Stimulated activated memory B cell treated with anti-CD40 and anti-IgM and Interleukin-4, amounts not matched to agents 10 μg/mL and 1 μg/mL and 100 μg/mL, for 72 hours (primary cell): ENCODE measurements around the gene SYT2.
A peak's percentile ranks its signal among the peaks of the same experiment; 100 is the strongest.
"Not testable (repeated sequence)": the region's sequence is repeated elsewhere in the genome, so short reads cannot be mapped to it uniquely, and the experiment has no call there.

Source experiments
- ATAC-seq: fragments of 150-1000 bp; cut with Tn5 transposase; 2 replicates; pipeline ENCODE4 v1.10.0; 2021
- H3K27ac Mint-ChIP-seq: one replicate; pipeline ENCODE4 v1.8.0; 2022; ENCODE audit warnings: mild to moderate bottlenecking, mixed read lengths
- H3K27me3 Mint-ChIP-seq: one replicate; pipeline ENCODE4 v1.8.0; 2022; ENCODE audit warnings: mixed read lengths
- H3K36me3 Mint-ChIP-seq: one replicate; pipeline ENCODE4 v1.8.0; 2022; ENCODE audit warnings: mixed read lengths
- H3K4me1 Mint-ChIP-seq: one replicate; pipeline ENCODE4 v1.8.0; 2022; ENCODE audit warnings: mixed read lengths
- H3K4me3 Mint-ChIP-seq: one replicate; pipeline ENCODE4 v1.8.0; 2022; ENCODE audit warnings: mild to moderate bottlenecking, moderate library complexity, mixed read lengths
- H3K9me3 Mint-ChIP-seq: one replicate; pipeline ENCODE4 v1.8.0; 2022; ENCODE audit warnings: mixed read lengths

SYT2 gene

DNA sequence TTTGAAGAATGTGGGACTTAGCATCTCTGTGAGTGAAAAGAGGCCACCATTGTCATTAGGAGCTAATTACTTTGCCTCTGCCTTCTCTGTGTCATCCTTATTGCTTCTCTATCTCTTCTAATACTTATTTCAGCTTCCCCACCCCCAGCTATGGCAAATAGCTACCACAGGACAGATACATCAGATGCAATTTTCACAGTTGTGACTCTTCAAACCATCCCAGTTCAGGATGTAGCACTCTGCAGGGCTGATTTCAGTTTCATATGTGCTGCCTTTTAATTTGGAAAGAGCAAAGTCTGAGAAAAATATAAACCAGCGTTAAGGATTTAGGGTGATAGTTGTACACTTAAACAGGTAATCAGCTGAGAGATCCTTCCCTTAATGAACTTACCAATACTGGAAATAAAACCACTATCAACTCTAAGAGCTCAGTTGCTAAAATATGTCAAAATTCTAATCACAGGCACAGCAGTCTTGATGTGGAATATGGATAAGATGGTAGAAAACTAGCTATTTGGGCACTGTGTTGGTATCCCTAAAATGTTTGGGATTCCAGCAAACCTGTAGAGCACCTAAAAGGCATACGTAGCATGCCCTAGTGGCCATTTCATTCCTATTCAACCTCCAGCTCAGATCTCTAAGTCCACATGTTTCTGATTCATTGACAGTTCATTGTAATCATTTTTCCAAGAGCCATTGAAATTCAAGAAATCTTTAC is 148.4 kb downstream of the SYT2 start:
- no peak for ATAC-seq
- H3K4me1 Mint-ChIP-seq = peaks cover 26% of the 10 kb centered on the region
- H3K27ac Mint-ChIP-seq = no peak overlapping the region
- no peaks in the 10 kb centered on the region for H3K9me3 Mint-ChIP-seq
- H3K36me3 Mint-ChIP-seq = peaks cover 6% of the 10 kb centered on the region
- no peaks in the 10 kb centered on the region for H3K27me3 Mint-ChIP-seq
- no peak overlapping the region for H3K4me3 Mint-ChIP-seq

DNA sequence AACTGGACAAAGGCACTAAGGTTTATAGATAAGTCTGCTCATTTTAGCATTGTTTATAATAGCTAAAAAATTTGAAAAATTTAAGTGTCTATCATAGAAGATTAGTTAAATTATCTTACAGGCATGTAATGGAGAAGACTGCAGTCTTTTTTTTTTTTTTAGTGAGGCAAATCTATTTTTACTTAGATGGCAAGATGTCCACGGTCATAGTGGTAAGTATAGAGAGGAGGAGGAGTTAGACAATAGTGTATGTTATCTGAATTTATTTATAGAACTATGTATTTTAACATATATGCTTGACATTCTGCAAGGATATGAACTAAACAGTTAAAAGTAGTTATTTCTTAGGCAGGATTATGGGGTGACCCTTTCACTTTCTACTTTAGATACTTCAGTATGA is 149.0 kb downstream of the SYT2 start:
- Mint-ChIP-seq H3K9me3 (no peaks in the 10 kb centered on the region), H3K27me3 (no peaks in the 10 kb centered on the region), H3K4me3 (no peak overlapping the region), H3K36me3 (peaks cover 10% of the 10 kb centered on the region), H3K4me1 (peaks cover 23% of the 10 kb centered on the region), H3K27ac (no peak overlapping the region)
- ATAC-seq = no peak

DNA sequence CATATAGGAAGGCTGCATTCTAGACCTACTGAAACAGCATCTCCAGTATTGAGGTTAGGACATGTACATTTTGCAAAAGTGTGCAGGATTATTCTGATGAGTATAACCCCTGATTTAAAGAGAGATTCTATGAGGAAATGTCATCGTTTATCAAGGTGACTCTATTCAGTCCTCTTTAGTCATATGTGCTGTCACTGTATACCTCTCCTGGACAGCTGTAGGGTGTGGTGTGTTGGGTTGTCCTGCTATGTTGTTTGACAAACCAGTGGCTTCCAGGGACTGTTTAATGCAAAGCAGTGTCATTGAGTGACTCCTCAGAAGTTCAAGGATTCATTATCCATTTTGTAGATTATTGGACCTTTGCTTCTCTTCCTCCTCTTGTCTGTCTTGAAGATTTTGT is 152.6 kb downstream of the SYT2 start:
- not testable (repeated sequence) for H3K27ac Mint-ChIP-seq, H3K27me3 Mint-ChIP-seq, H3K9me3 Mint-ChIP-seq, H3K36me3 Mint-ChIP-seq, H3K4me3 Mint-ChIP-seq, ATAC-seq
- peaks cover 15% of the 10 kb centered on the region for H3K4me1 Mint-ChIP-seq

- H3K9me3 Mint-ChIP-seq, H3K4me3 Mint-ChIP-seq, H3K27me3 Mint-ChIP-seq, ATAC-seq, H3K27ac Mint-ChIP-seq, H3K36me3 Mint-ChIP-seq: not testable (repeated sequence)
- peaks cover 16% of the 10 kb centered on the region for H3K4me1 Mint-ChIP-seq
Measured at GRCh38 chr1:202556037-202556436, 154.2 kb downstream of the SYT2 start.

GRCh38 chr1:202554619-202555018 is 155.6 kb downstream of the SYT2 start:
- not testable (repeated sequence) for H3K27me3 Mint-ChIP-seq, H3K4me3 Mint-ChIP-seq, ATAC-seq, H3K27ac Mint-ChIP-seq, H3K36me3 Mint-ChIP-seq, H3K9me3 Mint-ChIP-seq
- H3K4me1 Mint-ChIP-seq = peaks cover 16% of the 10 kb centered on the region

- H3K27ac Mint-ChIP-seq = peak overlapping the region; percentile 56
- H3K4me3 Mint-ChIP-seq = peak overlapping the region; percentile 2
- H3K27me3 Mint-ChIP-seq = no peaks in the 10 kb centered on the region
- peak; percentile 95 for ATAC-seq
- H3K36me3 Mint-ChIP-seq = peaks cover 4% of the 10 kb centered on the region
- no peaks in the 10 kb centered on the region for H3K9me3 Mint-ChIP-seq
- H3K4me1 Mint-ChIP-seq = peaks cover 16% of the 10 kb centered on the region
Measured at GRCh38 chr1:202553560-202554038, 156.7 kb downstream of the SYT2 start.

DNA sequence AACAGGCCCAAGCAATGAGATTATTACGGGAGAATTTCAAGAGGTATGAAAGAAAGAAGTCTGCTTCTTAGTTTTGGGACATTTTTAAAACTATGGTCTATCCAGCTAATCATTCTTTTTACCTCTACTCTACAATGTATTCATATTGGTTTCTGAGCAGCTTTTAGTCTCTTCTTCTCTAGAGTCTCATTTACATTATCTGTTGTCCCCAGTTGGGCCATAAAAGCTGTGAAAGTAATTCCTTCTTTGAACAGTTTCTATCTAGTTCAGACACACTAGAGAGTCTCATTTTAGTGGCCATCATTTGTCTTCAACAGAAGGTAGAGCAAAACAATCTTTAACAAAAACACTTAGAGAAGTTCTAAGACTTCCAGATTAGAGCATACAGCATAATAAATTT is 157.2 kb downstream of the SYT2 start:
- Mint-ChIP-seq H3K4me1 (peaks cover 16% of the 10 kb centered on the region), H3K27ac (peak overlapping the region; percentile 56)
- ATAC-seq, H3K4me3 Mint-ChIP-seq, H3K9me3 Mint-ChIP-seq, H3K27me3 Mint-ChIP-seq, H3K36me3 Mint-ChIP-seq: not testable (repeated sequence)

GRCh38 chr1:202552615-202553014 is 157.6 kb downstream of the SYT2 start:
- peak overlapping the region; percentile 56 for H3K27ac Mint-ChIP-seq

GRCh38 chr1:202551683-202552082 is 158.6 kb downstream of the SYT2 start:
- no peaks in the 10 kb centered on the region for H3K9me3 Mint-ChIP-seq
- peaks cover 4% of the 10 kb centered on the region for H3K36me3 Mint-ChIP-seq
- H3K27ac Mint-ChIP-seq = no peak overlapping the region
- no peak overlapping the region for H3K4me3 Mint-ChIP-seq
- H3K27me3 Mint-ChIP-seq = no peaks in the 10 kb centered on the region
- ATAC-seq = no peak
- H3K4me1 Mint-ChIP-seq = peaks cover 22% of the 10 kb centered on the region

More at GRCh38 chr1:202552615-202553014, 157.6 kb downstream of the SYT2 start:
- not testable (repeated sequence) for H3K36me3 Mint-ChIP-seq, H3K9me3 Mint-ChIP-seq, ATAC-seq, H3K27me3 Mint-ChIP-seq, H3K4me3 Mint-ChIP-seq
- H3K4me1 Mint-ChIP-seq = peaks cover 16% of the 10 kb centered on the region

- not testable (repeated sequence) for H3K9me3 Mint-ChIP-seq, H3K27ac Mint-ChIP-seq, H3K36me3 Mint-ChIP-seq, H3K4me3 Mint-ChIP-seq, H3K27me3 Mint-ChIP-seq, ATAC-seq
- H3K4me1 Mint-ChIP-seq = peaks cover 35% of the 10 kb centered on the region
Measured at GRCh38 chr1:202550088-202550487, 160.2 kb downstream of the SYT2 start.

- Mint-ChIP-seq H3K4me1 (peaks cover 19% of the 10 kb centered on the region), H3K27me3 (no peaks in the 10 kb centered on the region), H3K27ac (peak overlapping the region; percentile 7), H3K4me3 (no peak overlapping the region), H3K9me3 (no peaks in the 10 kb centered on the region), H3K36me3 (peaks cover 1% of the 10 kb centered on the region)
- ATAC-seq = no peak
Measured at GRCh38 chr1:202547215-202547614, 163.0 kb downstream of the SYT2 start.

DNA sequence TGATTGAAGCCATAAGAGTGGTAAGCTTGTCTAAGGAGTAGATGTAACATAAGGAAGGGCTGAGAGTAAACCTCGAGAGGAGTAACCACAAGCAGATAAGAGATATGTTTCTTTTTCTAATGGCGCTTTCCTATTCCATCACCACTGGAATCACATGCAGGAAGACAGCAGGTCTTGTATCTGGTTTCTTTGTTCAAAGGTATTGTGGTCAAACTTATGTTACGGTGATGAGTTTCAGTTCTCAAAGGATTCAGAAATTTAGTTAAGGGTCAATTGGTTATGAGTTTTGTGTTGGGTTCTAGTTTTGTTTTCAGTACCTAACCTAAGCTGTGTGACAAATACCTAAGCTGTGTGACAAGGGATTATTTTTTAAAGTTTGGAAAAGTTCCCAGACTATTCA is 163.5 kb downstream of the SYT2 start:
- H3K9me3 Mint-ChIP-seq, H3K27me3 Mint-ChIP-seq, H3K4me3 Mint-ChIP-seq, ATAC-seq, H3K36me3 Mint-ChIP-seq: not testable (repeated sequence)
- H3K4me1 Mint-ChIP-seq = peaks cover 19% of the 10 kb centered on the region
- peak overlapping the region; percentile 7 for H3K27ac Mint-ChIP-seq

DNA sequence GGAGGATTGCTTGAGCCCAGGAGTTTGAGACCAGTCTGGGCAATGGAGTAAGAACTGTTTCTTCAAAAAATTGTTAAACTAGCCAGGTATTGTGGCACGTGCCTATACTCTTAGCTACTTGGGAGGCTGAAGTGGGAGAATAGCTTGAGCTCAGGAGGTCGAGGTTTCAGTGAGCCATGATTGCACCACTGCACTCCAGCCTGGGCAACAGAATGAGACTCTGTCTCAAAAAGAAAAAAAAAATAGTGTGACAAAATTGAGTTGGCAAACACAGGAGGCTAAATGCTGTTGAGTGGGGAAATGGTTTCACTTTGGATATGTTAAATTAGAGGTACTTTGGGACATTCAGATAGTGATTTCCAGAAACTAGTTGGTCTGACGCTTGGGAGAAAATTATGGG is 163.9 kb downstream of the SYT2 start:
- not testable (repeated sequence) for H3K9me3 Mint-ChIP-seq, ATAC-seq, H3K4me3 Mint-ChIP-seq, H3K27me3 Mint-ChIP-seq, H3K36me3 Mint-ChIP-seq
- Mint-ChIP-seq H3K4me1 (peaks cover 19% of the 10 kb centered on the region), H3K27ac (peak overlapping the region; percentile 7)

- not testable (repeated sequence) for ATAC-seq, H3K9me3 Mint-ChIP-seq, H3K27me3 Mint-ChIP-seq, H3K36me3 Mint-ChIP-seq, H3K4me3 Mint-ChIP-seq
- peak overlapping the region; percentile 7 for H3K27ac Mint-ChIP-seq
- peaks cover 20% of the 10 kb centered on the region for H3K4me1 Mint-ChIP-seq
Measured at GRCh38 chr1:202545647-202546303, 164.5 kb downstream of the SYT2 start.

DNA sequence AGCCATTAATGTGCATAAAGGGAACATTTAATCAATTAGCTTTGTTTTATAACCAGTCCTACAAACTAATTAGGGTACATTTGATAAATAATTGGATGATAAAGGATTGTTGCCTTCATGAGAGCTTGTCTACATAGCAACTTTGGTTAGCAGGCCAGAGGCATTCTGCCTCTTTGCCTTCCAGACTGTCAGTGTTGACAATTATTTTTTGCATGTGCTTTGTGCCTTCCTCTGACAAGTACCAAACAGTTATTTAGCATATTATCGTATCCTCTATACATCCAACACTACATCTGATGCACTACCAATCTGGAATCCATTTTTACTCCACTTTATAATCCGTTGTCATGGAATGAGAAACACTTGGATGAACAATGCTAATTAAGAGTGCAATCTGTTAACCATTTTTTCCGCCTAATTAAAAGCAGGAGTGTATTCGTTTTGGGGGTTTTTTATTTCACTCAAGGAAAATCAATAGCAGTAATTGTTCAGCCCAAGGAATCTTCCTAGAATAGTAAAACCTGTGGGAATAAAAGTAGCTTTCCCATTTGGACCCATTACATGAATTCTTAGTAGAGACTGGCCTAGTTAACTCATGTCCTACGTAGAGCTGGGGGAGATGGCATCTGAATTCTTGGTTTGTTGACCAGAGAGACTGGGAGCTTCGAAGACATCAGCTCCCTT is 165.3 kb downstream of the SYT2 start:
- H3K27me3 Mint-ChIP-seq, H3K9me3 Mint-ChIP-seq, ATAC-seq, H3K27ac Mint-ChIP-seq, H3K36me3 Mint-ChIP-seq, H3K4me3 Mint-ChIP-seq: not testable (repeated sequence)
- peaks cover 27% of the 10 kb centered on the region for H3K4me1 Mint-ChIP-seq

GRCh38 chr1:202543537-202543936 is 166.7 kb downstream of the SYT2 start:
- not testable (repeated sequence) for H3K27ac Mint-ChIP-seq, ATAC-seq, H3K9me3 Mint-ChIP-seq, H3K36me3 Mint-ChIP-seq, H3K27me3 Mint-ChIP-seq, H3K4me3 Mint-ChIP-seq
- peaks cover 39% of the 10 kb centered on the region for H3K4me1 Mint-ChIP-seq
